ENCODE measurements around the gene SOHLH1.

The SOHLH1 gene

DNA sequence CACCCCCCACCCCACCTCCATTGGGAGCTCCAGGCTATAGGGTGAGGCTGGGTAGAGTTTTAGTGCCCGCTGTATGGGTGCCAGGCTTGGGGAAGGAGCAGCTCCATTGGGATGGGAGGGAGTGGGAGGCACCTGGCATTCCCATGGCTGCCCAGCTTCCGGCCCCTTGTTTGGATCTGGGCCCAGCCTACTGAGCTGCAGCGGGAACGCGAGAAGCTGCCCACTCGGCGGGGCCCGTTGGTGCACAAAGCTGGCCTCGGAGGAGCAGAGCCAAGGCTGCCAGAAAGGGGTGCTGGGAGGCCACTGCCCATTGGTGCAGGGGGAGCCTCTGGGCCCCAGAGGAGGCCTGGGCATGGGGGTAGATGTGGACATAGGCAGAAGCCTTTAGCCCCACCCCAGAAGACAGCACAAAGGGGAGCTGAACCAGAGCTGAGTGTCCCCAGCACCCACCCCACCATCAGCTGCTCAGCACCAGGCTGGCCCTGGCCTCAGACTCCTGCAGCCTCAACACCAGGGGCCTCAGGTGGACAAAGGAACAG is 31.7 kb downstream of the SOHLH1 start:
- no peak for TF ChIP-seq EZH2phosphoT487 (IDR thresholded peaks at IDR 0.05; ENCODE audit: low read depth)
- TF ChIP-seq, protein P1, sequence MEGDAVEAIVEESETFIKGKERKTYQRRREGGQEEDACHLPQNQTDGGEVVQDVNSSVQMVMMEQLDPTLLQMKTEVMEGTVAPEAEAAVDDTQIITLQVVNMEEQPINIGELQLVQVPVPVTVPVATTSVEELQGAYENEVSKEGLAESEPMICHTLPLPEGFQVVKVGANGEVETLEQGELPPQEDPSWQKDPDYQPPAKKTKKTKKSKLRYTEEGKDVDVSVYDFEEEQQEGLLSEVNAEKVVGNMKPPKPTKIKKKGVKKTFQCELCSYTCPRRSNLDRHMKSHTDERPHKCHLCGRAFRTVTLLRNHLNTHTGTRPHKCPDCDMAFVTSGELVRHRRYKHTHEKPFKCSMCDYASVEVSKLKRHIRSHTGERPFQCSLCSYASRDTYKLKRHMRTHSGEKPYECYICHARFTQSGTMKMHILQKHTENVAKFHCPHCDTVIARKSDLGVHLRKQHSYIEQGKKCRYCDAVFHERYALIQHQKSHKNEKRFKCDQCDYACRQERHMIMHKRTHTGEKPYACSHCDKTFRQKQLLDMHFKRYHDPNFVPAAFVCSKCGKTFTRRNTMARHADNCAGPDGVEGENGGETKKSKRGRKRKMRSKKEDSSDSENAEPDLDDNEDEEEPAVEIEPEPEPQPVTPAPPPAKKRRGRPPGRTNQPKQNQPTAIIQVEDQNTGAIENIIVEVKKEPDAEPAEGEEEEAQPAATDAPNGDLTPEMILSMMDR (IDR thresholded peaks at IDR 0.05; ENCODE audit: low read depth, low read length): no peak
- no peaks in the 10 kb centered on the region for H3K9me3 ChIP-seq (ENCODE audit: insufficient read depth, low read length)

DNA sequence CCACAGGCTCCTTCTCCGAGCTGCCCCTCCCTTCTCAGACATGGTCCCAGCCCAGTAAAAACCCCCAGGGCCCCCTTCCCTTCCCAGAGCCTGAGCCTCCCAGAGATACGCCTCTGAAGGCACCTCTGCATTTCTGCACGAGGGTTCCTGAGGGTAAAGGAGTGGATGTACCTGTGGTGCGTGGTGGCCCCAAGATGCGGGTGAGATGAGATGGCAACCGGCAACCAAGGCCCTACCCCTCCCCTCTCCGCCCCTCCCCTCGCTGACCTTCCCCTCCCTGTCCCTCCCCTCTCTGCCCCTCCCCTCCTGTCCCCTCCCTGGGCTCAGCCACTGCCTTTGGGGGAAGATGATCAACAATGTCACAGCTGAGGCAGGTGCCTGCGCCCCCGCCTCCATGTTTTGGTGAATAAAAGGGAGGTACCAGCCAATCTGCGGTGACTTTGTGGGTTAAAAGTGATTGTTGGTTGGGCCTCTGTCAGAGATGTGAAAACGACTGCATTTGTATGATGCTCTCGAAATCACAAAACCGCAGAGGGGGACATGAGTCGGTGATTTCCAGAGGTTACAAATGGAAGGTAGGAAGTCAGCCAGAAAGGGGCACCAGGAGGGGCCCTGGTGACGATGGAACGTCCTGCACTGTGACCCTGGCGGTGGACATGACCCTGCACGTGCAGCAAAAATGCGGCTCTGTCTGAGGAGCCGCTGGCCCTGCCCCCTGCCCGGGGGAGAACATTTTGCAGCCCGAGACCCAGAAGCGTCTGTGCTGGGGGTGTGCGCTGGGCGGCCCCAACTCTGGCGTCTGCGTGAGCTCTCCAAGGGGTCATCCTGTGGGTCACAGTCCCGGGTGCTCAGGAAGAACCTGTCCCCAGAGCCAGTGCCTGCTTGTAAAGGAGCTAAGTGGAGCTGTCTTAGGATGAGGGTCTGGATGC is 32.5 kb downstream of the SOHLH1 start:
- Histone ChIP-seq H3K36me3 (replicated peaks; ENCODE audit: low read depth, low read length) (no peaks in the 10 kb centered on the region), H4K20me1 (ENCODE audit: insufficient read depth, low read length) (no peaks in the 10 kb centered on the region), H3K27me3 (ENCODE audit: low read depth, low read length) (no peaks in the 10 kb centered on the region), H3K9ac (ENCODE audit: low read length) (no peak overlapping the region), H3K27ac (ENCODE audit: low read length) (no peak overlapping the region), H3K9me3 (ENCODE audit: insufficient read depth, low read length) (no peaks in the 10 kb centered on the region), H3K79me2 (ENCODE audit: low read length) (no peaks in the 10 kb centered on the region), H2AFZ (ENCODE audit: low read depth, low read length) (no peak overlapping the region), H3K4me2 (ENCODE audit: low read length) (no peak overlapping the region), H3K4me3 (ENCODE audit: low read length) (no peak overlapping the region), H3K4me1 (ENCODE audit: low read length) (no peaks in the 10 kb centered on the region)
- TF ChIP-seq, protein P1 (IDR thresholded peaks at IDR 0.05; ENCODE audit: low read depth, low read length): no peak
- no peak for TF ChIP-seq EZH2phosphoT487 (IDR thresholded peaks at IDR 0.05; ENCODE audit: low read depth)

More for the DNA sequence above, 31.7 kb downstream of the SOHLH1 start:
- H3K4me3 ChIP-seq (ENCODE audit: low read length): no peak overlapping the region
- no peaks in the 10 kb centered on the region for H3K27me3 ChIP-seq (ENCODE audit: low read depth, low read length)
- no peak overlapping the region for H3K27ac ChIP-seq (ENCODE audit: low read length)
- no peaks in the 10 kb centered on the region for H3K36me3 ChIP-seq (replicated peaks; ENCODE audit: low read depth, low read length)
- H3K79me2 ChIP-seq (ENCODE audit: low read length): no peaks in the 10 kb centered on the region
- no peak overlapping the region for H2AFZ ChIP-seq (ENCODE audit: low read depth, low read length)
- no peak overlapping the region for H3K9ac ChIP-seq (ENCODE audit: low read length)
- H4K20me1 ChIP-seq (ENCODE audit: insufficient read depth, low read length): no peaks in the 10 kb centered on the region
- no peaks in the 10 kb centered on the region for H3K4me1 ChIP-seq (ENCODE audit: low read length)
- H3K4me2 ChIP-seq (ENCODE audit: low read length): no peak overlapping the region

DNA sequence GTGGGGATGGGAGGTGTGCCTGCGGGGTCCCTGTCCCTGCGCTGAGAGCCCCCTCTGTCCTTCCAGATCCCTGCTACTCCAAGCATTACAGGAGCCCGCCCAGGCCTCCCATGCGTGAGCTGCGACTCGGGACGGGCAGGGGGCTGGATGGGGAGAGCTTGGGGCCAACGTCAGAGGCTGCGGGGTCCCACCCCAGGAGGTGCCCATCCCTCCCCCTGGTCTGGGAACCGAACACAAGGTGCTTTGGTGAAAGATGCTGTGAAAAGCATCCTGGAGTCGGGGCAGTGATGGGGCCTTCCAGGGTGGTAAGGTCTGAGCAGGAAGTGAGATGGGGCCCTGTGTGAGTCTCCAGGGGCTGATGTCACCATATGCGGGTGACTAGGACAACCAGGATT is 33.5 kb downstream of the SOHLH1 start:
- Histone ChIP-seq H3K27ac (ENCODE audit: low read length) (no peak overlapping the region), H4K20me1 (ENCODE audit: insufficient read depth, low read length) (no peaks in the 10 kb centered on the region), H3K9ac (ENCODE audit: low read length) (no peak overlapping the region), H3K4me1 (ENCODE audit: low read length) (no peaks in the 10 kb centered on the region), H3K9me3 (ENCODE audit: insufficient read depth, low read length) (no peaks in the 10 kb centered on the region), H3K4me2 (ENCODE audit: low read length) (no peak overlapping the region), H3K79me2 (ENCODE audit: low read length) (no peaks in the 10 kb centered on the region), H3K4me3 (ENCODE audit: low read length) (no peak overlapping the region), H2AFZ (ENCODE audit: low read depth, low read length) (no peak overlapping the region), H3K36me3 (replicated peaks; ENCODE audit: low read depth, low read length) (no peaks in the 10 kb centered on the region), H3K27me3 (ENCODE audit: low read depth, low read length) (no peaks in the 10 kb centered on the region)
- TF ChIP-seq, protein P1 (IDR thresholded peaks at IDR 0.05; ENCODE audit: low read depth, low read length): no peak
- TF ChIP-seq EZH2phosphoT487 (IDR thresholded peaks at IDR 0.05; ENCODE audit: low read depth): no peak
